Astrocyte of the spinal cord (primary cell): Measurements from ENCODE around the gene PERM1.

Source experiments
- DNase-seq: peaks from one replicate; pipeline ENCODE4 v3.0.0; 2011; ENCODE audit warnings: low read depth, low spot score
- H3K4me3 ChIP-seq: 2 replicates; pipeline ENCODE4 v1.5.1; 2011; ENCODE audit warnings: low read depth, mild to moderate bottlenecking, low read length, moderate library complexity
- in situ Hi-C: cut with HindIII; loops from 2 replicates; pipeline ENCODE4 v1.10.0; 2017; ENCODE audit warnings: low sequenced_read_pairs
- TF ChIP-seq, protein P1 (sequence below): IDR thresholded peaks from 2 replicates; pipeline ENCODE4 v1.5.1; 2012; ENCODE audit warnings: low read depth, mild to moderate bottlenecking, low read length, inconsistent platforms

The PERM1 gene

DNA sequence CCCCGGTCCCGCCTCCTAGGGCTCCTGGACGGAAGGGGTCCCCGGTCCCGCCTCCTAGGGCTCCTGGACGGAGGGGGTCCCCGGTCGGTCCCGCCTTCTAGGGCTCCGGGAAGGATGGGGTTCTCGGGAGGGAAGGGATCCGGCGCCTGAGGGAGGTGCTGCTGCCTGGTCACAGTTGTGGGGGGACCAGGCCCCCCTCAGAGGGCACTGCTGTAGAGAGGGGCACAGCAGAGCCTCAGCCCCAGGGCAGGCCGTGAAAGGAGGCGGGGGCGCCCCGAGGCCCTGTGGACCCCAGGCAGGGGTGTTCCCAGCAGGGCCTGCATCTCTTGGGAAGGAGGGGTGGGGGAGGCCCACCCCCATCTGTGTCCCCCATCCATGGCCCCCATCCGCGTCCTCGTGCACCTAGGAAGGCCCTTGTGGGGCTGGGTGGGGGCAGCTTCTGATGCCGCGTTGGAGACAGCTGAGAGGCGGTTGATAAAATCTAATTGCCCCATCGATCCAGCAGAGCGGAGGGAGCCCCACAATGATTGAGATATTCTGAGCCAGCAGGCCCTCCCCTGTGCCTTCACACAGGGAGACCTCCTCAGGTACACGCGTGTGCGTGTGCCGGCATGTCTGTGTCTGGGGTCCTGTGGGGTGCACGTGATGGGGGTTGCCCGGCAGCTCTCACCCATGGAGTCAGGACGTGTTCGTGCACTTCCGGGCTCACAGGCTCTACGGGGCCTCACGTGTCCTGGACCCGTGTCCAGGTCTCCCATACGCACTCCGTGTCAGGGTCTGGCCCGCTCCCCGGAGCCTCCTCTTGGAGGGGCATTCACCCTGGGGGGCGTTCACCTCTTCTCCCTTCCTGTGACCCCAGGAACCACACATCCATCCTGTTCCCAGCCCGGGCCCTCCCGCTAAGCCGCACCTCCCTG lies 45.3 kb downstream of the PERM1 start:
- in situ Hi-C loops: no loop called here
- TF ChIP-seq, protein P1, sequence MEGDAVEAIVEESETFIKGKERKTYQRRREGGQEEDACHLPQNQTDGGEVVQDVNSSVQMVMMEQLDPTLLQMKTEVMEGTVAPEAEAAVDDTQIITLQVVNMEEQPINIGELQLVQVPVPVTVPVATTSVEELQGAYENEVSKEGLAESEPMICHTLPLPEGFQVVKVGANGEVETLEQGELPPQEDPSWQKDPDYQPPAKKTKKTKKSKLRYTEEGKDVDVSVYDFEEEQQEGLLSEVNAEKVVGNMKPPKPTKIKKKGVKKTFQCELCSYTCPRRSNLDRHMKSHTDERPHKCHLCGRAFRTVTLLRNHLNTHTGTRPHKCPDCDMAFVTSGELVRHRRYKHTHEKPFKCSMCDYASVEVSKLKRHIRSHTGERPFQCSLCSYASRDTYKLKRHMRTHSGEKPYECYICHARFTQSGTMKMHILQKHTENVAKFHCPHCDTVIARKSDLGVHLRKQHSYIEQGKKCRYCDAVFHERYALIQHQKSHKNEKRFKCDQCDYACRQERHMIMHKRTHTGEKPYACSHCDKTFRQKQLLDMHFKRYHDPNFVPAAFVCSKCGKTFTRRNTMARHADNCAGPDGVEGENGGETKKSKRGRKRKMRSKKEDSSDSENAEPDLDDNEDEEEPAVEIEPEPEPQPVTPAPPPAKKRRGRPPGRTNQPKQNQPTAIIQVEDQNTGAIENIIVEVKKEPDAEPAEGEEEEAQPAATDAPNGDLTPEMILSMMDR: no peak
- DNase-seq: no peak
- H3K4me3 ChIP-seq: no peak overlapping the region

GRCh38 chr1:935751-936231 lies 46.1 kb downstream of the PERM1 start:
- in situ Hi-C loops: no loop called here
- DNase-seq: no peak
- TF ChIP-seq, protein P1: no peak
- no peak overlapping the region for H3K4me3 ChIP-seq

DNA sequence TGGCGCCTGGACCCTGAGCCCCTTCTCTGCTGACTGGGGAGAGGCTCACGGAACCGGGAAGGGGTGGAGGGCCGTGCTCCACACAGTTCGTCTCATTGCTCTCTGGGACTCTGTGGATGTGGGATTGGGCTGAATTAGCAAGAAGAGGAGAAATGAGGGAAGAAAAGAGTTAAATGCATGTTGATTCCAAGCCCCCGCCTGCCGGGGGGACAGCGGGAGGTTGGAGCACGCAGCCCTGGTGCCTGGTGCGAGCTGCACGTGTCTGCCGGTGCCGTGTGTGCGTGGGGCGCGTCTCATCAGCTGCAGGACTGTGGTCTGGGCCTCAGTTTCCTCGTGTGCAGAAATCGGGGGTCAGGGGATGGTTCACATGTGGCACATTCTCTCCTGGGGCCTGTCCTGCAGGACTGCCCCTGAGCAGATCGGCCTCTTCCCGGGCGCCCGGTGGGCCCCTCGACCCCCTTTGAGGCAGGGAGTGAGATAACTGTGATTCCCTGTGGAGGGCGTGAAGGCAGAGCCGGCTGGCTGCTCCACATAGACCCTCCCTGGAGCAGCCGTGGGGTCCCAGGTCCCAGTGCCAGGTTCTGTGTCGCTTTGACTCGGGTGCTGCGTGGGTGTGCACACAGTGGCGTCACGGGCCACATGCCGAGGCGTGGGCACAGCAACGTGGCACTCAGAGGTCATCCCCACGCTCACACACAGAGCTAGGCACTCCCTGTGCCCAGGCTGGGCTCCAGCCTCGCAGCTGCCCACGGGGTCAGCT lies 46.7 kb downstream of the PERM1 start:
- in situ Hi-C loops: no loop called here
- no peak overlapping the region for H3K4me3 ChIP-seq
- TF ChIP-seq, protein P1: no peak
- DNase-seq: no peak

DNA sequence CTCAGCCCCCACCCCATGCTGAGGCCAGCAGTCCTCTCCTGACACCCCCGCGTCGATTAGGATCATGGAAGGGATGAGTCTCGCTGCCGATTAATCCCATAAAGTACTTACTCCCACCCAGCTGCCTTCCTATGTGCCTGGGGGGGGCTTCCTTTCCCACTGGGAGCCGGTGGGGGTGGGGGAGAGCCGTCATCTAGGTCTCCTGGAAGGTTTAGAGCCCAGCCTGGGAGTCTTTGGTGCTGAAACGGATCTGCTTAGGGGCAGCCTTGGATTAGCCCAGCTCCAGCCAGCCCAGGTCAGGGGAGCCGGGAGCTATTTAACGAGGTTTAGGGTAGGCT lies 48.3 kb downstream of the PERM1 start:
- TF ChIP-seq, protein P1: no peak
- no peak overlapping the region for H3K4me3 ChIP-seq
- in situ Hi-C loops: no loop called here
- DNase-seq: no peak

GRCh38 chr1:932776-933602 lies 48.9 kb downstream of the PERM1 start:
- no peak overlapping the region for H3K4me3 ChIP-seq
- DNase-seq: no peak
- in situ Hi-C loops: no loop called here
- TF ChIP-seq, protein P1: no peak

DNA sequence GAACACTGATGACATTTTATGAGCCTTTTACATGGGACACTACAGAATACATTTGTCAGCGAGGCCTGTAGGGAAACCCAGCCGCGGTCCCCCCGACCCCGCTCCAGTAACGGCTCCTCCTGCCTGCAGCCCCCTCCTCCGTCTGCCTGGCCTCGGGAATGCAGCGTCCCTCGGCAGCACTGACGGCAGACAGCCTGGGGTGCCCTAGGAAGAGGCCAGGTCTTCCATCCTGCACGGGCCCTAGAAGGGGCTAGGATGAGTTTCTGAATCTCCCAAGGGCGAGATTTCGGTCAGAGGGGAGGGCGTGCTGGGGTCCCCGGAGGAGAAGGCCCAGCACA lies 49.8 kb downstream of the PERM1 start:
- no peak overlapping the region for H3K4me3 ChIP-seq
- TF ChIP-seq, protein P1: no peak
- no peak for DNase-seq
- in situ Hi-C loops: no loop called here
